GM19193 (cell line): ENCODE results near the gene HEMGN.

Experiments
- POLR2A ChIP-seq: IDR thresholded peaks from 4 replicates; pipeline ENCODE4 v1.6.1; 2011; ENCODE audit not compliant: insufficient read depth, insufficient read length; ENCODE audit errors: extremely low read depth

HEMGN gene

DNA sequence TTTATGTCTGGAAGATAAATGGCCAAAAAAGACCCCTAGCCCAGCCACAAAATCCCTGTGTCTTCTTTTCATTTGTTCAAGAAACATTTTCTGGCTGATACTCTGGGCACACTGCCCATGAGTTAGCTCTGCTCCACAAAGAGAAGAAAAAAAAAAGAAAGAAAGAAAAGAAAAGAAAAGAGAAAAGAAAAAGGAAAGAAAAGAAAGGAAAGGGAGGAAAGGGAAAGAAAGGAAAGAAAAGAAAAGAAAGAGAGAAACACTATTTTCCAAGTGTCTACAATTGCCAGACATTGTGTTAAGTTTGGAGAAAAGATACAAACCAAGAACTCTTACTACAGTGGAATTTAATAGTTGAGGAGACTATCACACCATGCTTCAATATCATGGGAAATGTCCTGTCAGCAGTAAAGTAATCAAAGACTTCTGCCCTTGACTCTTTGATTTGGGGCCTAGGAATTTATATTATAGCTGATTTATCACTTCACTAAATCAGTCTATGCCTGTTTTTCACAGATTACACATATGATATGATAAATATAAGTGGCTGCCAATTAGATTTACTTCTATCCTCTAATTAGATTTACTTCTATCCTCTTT lies 18.7 kb downstream of the HEMGN start:
- TF ChIP-seq POLR2A: no peak

DNA sequence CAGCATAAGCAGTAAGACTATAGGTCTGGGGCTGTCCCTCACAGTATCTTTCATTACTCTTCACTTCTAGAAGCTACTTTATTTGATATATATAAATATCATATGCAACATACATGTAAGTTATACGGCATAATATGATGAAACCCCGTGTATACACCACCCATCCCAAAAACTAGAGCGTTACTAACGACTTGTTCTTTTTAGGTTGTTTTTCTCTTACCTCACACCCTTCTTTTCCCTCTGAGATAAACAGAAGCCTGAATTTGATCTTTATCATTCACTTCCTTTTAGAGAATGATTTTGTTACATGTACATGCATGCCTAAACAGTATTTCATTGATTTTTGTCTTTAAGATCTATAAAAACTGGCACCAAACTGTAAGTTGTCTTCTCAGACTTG lies 19.4 kb downstream of the HEMGN start:
- TF ChIP-seq POLR2A: no peak

DNA sequence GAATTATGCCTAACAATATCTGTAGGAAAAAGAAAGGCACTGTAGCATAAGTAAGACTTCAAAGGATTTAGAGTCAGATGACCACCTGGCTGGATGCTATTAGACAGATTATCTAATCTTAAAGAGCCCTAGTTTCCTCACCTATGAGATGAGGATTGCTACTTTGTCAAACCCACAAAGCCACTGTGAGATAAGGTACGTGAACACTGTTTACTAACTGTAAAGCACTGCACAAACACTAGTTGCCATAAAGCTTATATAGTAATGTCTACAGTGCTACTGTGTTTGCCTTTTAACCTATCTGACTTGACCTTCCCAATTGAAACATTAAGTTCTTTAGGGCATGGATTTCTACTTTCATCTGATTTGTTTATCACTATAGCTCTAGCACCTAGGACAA lies 26.0 kb downstream of the HEMGN start:
- TF ChIP-seq POLR2A: no peak

DNA sequence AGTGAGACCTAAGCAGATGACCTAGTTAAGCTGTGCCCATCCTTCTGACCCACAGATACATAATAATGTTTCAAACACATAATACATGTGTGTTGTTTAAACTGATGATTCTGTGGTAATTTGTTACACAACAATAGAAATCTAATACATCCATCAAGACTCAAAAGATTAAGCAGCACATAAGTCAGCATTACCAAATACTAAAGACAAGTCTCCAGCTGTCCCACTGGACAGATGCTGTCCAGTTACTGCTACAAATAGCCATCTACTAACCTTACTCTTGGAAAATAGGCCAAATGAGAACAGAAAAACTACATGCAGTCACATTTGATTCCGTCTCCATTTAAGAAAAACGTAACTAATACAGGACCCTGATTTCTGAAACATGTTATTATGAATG lies 26.4 kb downstream of the HEMGN start:
- no peak for TF ChIP-seq POLR2A

DNA sequence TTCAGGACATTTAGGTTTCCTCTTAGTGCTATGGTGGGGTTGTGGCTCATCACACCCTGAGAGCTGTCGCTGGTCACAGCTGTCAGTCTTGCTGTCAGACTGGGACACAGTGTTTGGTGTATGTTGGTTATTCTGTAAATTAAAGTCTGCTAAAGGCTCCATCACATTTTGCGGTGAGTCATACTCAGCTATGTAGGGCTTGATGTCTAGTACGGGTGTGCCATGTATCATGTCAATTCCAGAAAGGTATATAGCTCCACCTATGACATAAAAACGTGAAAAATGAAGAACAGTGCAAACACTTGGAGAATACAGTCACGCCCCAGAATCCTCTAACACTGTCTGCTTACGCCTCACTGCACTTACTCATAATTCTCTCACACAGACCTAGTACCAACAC lies 27.6 kb downstream of the HEMGN start:
- no peak for TF ChIP-seq POLR2A

DNA sequence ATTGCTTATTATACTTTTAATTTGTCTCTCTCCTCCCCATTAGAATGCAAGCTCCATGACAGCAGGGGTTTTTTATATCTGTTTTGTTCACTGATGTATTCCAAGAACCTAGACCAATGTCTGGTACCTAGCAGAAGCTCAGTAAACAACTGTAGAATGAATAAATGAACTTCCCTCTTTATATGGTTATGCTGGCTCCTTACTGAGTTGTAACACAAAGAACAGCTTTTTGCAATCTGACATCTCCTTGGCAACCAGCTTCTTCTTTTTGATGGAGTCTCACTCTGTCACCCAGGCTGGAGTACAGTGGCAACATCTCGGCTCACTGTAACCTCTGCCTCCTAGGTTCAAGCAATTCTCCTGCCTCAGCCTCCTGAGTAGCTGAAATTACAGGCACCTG lies 29.3 kb downstream of the HEMGN start:
- TF ChIP-seq POLR2A: no peak

DNA sequence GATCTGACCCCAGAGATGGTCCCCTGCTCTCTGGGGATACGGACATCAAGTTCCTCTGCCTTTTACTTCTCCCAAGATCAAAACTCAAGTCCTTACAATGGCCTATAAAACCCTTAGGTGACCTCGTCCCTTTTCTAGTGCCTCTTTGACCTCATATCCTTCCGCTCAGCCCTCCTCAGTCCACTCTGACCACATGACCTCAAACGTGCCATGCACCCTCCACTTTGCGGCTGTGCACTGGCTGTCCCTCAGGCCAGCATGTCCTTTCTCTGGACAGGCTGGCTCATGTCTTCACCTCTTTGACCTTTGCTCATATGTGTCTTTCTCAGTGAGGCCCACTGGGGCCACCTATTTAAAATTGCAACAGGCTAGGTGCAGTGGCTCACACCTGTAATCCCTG lies 30.3 kb downstream of the HEMGN start:
- no peak for TF ChIP-seq POLR2A

DNA sequence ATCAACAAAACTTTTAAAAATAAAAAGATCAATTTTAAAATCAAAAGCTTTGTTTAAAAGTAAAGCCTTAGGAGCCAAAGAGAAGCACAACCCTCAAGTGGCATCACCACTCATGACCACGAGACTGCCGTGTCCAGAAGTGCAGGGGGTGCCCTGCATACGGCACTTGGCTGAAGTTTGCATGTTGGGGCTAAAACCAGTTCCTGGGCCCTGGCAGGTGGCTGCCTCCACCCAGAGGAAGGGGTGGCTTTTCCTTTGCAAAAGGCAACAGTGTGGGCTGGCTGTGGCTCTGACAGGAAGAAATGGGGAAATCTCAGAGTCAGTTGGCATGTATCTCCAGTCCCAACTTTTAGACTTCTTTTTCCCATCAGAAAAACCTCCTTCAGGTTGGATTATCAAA lies 30.9 kb downstream of the HEMGN start:
- no peak for TF ChIP-seq POLR2A

DNA sequence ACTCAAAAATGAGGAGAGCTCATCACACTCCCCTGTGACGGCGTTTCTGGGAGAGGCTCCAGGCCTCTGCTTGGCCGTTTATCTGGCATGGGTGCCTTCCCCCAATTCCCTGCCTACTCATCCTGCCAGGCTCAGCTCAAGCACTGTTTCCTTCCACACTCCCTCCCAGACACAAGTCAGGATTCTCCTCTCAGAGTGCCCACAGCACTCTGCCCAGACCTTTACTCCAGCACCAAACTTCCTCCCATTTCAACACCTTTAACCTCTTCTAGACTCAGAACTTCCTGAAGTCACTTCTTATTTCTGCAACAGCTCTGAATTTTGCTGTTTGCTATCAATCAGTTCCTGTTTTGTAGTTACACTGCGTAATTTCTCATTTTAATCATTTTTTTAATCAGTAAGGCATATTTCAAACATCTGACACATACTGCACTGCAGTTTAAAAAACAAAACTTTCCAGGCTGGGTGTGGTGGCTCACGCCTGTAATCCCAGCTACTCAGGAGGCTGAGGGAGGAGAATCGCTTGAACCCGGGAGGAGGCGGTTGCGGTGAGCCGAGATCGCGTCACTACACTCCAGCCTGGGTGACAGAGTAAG lies 31.6 kb downstream of the HEMGN start:
- TF ChIP-seq POLR2A: no peak

DNA sequence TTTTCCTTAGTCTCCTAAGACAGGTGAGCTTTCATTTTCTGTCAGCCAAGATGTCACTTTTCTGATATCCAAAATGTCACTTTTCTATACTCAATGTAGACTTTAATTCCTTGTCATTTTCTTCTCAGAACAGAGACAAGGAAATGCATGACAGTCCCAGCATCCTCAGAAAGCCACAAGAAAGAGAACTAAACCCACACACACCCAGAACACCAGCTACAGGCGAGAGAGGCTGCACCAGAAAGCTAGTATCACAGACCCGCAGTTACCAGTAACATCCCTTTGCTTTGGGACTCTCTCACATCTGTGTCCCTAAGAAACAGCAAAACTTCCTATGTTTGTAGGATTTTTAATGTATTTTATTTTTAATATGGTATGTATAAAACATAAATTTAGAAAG lies 32.7 kb downstream of the HEMGN start:
- TF ChIP-seq POLR2A: no peak

DNA sequence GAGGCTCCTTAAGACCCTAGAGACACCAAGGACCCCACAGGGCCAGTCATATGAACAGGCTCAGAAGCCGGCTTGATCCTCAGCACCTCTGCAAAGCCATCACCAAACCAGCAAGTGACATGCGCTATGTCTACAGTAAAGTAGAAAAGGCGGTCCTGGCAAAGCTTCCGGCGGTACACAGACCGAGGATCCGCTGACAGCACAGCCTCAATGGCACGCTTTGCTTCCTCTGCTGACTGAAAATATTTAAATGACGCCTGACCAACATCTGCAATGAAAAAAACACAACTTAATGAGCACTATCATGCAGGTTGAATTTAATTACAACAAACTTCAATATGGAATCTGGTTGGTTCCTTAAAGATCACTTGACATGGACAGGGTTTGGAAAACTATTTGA lies 33.2 kb downstream of the HEMGN start:
- TF ChIP-seq POLR2A: no peak

DNA sequence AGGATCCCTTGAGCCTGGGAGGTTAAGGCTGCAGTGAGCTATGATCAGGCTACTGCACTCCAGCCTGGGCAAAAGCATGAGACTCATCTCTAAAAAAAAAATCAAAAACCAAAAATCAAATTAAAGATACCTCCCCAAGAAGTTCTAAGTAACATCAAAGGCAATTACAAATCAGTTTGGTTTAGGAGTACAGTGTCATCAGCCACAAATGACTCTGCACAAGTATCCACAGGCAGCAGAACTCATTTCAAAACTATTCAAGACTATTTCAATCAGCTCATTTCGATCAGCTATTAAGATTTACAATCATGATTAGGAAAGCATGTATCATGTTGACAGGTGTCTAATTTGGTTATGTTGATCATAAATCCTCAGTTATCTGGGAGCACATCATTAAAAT lies 34.8 kb downstream of the HEMGN start:
- TF ChIP-seq POLR2A: no peak

DNA sequence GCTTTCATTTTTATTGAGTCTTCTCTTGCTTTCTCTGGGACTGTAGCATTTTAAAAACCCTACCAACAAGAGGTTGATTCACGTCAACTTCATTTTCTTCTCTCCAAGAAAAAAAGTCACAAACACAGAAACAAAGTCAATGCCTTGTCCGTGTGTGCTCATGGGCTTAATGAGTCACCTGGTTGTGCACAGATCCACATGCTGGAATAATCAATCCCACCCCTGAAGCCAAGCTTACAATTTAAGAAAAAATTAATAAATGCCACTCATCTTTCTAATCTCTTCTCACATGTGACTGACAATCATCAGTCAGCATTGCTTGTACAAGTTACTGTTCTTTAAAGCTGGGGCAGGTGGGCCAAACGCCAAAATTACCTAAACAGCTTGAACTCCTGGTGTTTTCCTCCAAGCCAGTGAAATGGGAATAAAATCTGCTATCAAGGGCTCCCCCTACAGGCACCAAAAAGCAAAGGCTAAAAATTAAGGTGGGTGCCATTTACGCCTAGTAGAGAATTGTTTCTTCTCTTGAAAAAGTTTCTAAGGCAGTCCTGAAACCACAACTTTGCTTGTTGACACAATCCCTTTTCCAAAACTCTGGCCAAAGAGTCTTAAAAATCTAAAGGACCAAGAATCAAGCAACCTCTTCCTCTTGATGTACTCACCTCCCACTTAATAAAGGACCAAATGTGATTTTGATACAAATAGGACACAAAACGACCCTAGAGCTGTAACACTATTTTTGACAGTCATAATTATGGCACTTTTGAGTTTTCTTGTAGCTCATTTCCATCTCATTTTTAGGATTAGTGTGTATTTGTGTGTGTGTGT lies 37.0 kb downstream of the HEMGN start:
- no peak for TF ChIP-seq POLR2A

DNA sequence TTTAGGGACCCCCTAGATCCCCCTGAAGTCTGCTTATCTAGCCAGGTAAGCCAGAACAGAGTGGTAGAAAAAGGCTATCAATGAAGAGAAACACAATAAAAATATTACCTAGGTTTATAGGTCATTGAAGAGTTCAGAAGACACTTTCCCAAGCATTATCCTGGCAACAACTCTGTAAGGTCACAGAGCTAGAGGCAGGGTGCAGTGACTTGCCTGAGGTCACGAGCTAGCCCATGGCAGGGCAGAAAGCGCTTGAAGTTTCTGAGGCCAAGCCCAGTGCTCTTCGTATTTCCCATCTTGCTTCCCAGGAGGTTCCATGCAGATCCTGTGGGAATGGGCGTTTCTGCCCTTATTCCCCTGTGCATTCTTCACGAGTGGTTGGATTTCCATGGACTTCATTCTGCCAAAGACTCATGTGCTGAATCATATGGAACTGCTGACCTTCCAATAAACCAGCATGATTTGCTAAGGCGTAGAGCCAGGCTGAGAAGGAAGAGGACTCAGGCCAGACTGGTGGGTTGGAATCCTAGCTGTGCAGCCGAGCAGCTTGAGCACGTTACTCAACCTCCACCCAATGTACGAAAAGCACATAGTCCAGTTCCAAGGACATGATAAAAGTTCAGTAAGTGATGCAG lies 37.8 kb downstream of the HEMGN start:
- no peak for TF ChIP-seq POLR2A

DNA sequence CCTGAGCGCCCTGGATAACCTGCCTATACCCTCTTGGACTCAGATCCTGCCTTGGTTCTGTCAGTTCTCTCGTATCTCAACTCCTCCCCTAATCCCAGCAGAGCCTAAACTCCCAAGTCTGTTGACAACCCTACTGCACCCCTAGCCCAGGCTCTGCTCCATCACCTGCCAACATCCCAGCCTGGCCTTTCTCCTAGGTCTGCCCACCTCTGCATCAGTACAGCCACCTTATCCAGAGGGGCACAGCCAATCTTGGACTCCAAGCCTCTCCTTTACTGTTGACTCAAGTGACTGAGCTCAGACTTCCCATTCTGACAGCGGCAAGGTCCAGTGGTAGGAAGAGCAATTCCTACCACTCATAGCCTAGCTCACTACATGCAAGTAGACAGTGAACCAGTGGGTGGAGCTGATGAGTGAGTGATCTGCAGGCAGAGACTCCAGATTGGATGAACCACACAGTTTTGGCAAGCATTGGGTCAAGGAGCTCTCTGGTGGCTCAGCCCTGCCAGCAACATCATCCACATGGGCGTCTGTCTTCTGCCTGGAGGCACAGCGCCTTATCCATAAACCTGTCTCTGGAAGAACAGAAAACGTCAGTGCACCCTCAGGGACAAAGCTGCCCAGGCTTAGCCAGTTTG lies 42.2 kb downstream of the HEMGN start:
- no peak for TF ChIP-seq POLR2A
